GM12872 (cell line): ENCODE measurements around the gene CPNE7.

Experiments
- TF ChIP-seq, protein P1 (sequence below): IDR thresholded peaks from 3 replicates; pipeline ENCODE4 v1.5.1; 2011; ENCODE audit warnings: low read depth, mild to moderate bottlenecking, low read length, moderate library complexity; ENCODE audit not compliant: insufficient read depth

The CPNE7 gene

DNA sequence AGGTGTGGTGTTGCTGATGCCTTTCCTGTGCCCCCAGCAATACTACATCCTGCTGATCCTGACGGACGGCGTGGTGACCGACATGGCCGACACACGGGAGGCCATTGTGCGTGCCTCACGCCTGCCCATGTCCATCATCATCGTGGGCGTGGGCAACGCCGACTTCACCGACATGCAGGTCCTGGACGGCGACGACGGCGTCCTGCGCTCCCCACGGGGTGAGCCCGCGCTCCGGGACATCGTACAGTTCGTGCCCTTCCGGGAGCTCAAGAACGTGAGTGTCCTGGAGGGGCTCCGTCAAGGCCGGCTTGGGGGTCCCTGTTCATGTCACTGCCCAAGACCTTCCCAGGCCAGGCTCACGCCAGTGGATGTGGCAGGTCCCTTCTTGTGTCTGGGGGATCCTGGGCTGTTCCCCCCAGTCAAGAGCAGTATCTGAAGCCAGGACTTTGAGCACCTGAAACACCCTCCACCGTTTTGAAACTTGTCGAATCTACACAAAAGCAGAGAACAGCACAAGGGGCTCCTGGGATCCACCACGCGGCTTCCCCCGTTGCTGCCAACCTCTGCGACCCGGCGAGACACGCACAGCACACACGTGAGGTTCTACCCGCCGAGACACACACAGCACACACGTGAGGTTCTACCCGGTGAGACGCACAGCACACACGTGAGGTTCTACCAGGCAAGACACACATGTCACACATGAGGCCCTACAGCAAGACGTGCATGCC, 19.9 kb downstream of the CPNE7 start:
- TF ChIP-seq, protein P1, sequence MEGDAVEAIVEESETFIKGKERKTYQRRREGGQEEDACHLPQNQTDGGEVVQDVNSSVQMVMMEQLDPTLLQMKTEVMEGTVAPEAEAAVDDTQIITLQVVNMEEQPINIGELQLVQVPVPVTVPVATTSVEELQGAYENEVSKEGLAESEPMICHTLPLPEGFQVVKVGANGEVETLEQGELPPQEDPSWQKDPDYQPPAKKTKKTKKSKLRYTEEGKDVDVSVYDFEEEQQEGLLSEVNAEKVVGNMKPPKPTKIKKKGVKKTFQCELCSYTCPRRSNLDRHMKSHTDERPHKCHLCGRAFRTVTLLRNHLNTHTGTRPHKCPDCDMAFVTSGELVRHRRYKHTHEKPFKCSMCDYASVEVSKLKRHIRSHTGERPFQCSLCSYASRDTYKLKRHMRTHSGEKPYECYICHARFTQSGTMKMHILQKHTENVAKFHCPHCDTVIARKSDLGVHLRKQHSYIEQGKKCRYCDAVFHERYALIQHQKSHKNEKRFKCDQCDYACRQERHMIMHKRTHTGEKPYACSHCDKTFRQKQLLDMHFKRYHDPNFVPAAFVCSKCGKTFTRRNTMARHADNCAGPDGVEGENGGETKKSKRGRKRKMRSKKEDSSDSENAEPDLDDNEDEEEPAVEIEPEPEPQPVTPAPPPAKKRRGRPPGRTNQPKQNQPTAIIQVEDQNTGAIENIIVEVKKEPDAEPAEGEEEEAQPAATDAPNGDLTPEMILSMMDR = no peak

- TF ChIP-seq, protein P1 = no peak
Observed at GRCh38 chr16:89596061-89596689, 20.6 kb downstream of the CPNE7 start.

- TF ChIP-seq, protein P1 = no peak
Observed at GRCh38 chr16:89596957-89597649, 21.5 kb downstream of the CPNE7 start.

DNA sequence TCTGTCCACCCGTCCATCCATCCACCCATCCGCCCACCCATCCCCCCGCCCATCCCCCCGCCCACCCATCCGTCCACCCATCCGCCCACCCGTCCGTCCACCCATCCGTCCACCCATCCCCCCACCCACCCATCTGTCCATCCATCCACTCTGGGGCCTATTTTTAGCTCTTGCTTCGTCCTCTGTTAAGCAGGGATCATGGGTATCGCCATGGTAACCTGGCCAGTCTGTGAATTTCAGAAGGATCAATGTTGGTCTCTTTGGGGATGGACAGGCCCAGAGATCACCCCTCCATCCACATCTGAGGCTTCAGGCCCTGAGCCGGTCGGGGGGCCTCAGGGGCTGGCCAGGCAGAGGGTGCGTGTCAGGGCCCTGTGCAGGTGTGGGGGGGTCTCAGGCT, 22.6 kb downstream of the CPNE7 start:
- TF ChIP-seq, protein P1 = no peak

DNA sequence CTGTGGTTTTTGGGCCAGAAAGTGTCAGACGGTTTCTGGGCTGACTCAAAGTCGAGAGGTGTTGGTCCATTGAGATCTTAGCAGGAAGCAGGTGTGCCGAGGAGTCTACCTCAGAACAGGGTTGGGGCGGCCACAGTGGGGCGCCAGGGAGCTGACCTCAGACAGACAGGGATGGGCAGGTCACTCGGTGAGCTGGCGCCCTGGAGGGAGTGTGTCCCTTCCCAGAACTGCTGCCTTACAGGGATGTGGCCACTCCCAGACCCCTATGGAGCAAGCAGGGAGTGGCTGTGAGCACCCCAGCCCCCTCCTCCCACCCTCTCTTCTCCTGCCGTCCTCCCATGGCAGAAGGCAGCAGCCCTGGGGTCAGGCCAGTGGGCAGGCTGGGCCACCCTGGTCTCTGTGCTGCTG, 23.9 kb downstream of the CPNE7 start:
- TF ChIP-seq, protein P1 = peak; percentile 64

GRCh38 chr16:89599902-89600301, 24.3 kb downstream of the CPNE7 start:
- TF ChIP-seq, protein P1 = no peak

- TF ChIP-seq, protein P1 = no peak
Observed at GRCh38 chr16:89600427-89600826, 24.9 kb downstream of the CPNE7 start.
